WTC11 (cell line): ENCODE results near the gene C5orf15. TPM values are rescaled to one million over a fixed set of nuclear protein-coding genes. Genes with fewer than 3 reads are reported as not detected.

Source experiments
- ATAC-seq: fragments of 200-7000 bp; cut with Tn5 transposase; 2 replicates; pipeline ENCODE4 v1.10.0; 2021; ENCODE audit warnings: mild to moderate bottlenecking, moderate library complexity
- CTCF ChIA-PET: fragments of 300-600 bp; sonication (Branson Sonifier 250); formaldehyde crosslinking; loops from one replicate; lab custom pipeline; 2021; ENCODE audit warnings: antibody characterized with exemption; lab: Charles Lee
- POLR2A ChIA-PET: fragments of 350-600 bp; sonication (Branson Sonifier 250); formaldehyde crosslinking; loops from one replicate; lab custom pipeline; 2021; ENCODE audit warnings: antibody characterized with exemption; lab: Charles Lee
- DNase-seq: peaks from one replicate; pipeline ENCODE4 v3.0.0; 2021; ENCODE audit warnings: low spot score
- H3K27ac Mint-ChIP-seq: 2 replicates; pipeline ENCODE4 v1.8.0; 2021; ENCODE audit warnings: mixed read lengths
- H3K27me3 Mint-ChIP-seq: 2 replicates; pipeline ENCODE4 v1.8.0; 2021; ENCODE audit warnings: low read depth, mild to moderate bottlenecking, moderate library complexity, mixed read lengths
- H3K36me3 Mint-ChIP-seq: 2 replicates; pipeline ENCODE4 v1.8.0; 2021; ENCODE audit warnings: mixed read lengths
- H3K4me1 Mint-ChIP-seq: 2 replicates; pipeline ENCODE4 v1.8.0; 2022; ENCODE audit warnings: mixed read lengths
- H3K4me3 Mint-ChIP-seq: 2 replicates; pipeline ENCODE4 v1.8.0; 2021; ENCODE audit warnings: mild to moderate bottlenecking, moderate library complexity, mixed read lengths
- H3K9me3 Mint-ChIP-seq: 2 replicates; pipeline ENCODE4 v1.8.0; 2021; ENCODE audit warnings: mixed read lengths
- AFF4 ChIP-seq: sonication (generic); formaldehyde crosslinking; IDR thresholded peaks from 2 replicates; pipeline ENCODE4 v1.8.1; 2023; ENCODE audit warnings: mild to moderate bottlenecking, missing genetic modification reagents, borderline replicate concordance
- ATF1 ChIP-seq: sonication (generic); formaldehyde crosslinking; IDR thresholded peaks from 2 replicates; pipeline ENCODE4 v1.8.1; 2023; ENCODE audit warnings: mild to moderate bottlenecking, moderate library complexity, missing genetic modification reagents
- CDX4 ChIP-seq: fragments of 250-450 bp; sonication (Bioruptor Pico); IDR thresholded peaks from 2 replicates; pipeline ENCODE4 v1.9.0; 2021; ENCODE audit warnings: moderate library complexity, mild to moderate bottlenecking, inconsistent platforms, borderline replicate concordance
- CREB1 ChIP-seq: sonication (generic); formaldehyde crosslinking; IDR thresholded peaks from 2 replicates; pipeline ENCODE4 v1.8.0; 2023; ENCODE audit warnings: mild to moderate bottlenecking, missing genetic modification reagents
- ELF4 ChIP-seq: sonication (generic); formaldehyde crosslinking; IDR thresholded peaks from 2 replicates; pipeline ENCODE4 v1.8.1; 2022; ENCODE audit warnings: low read depth, mild to moderate bottlenecking, moderate library complexity, missing genetic modification reagents
- ESRRA ChIP-seq: sonication (generic); formaldehyde crosslinking; IDR thresholded peaks from 2 replicates; pipeline ENCODE4 v1.8.1; 2022; ENCODE audit warnings: mild to moderate bottlenecking, missing genetic modification reagents, borderline replicate concordance
- HMGA2 ChIP-seq: fragments of 250-450 bp; sonication (Bioruptor Pico); IDR thresholded peaks from 2 replicates; pipeline ENCODE4 v1.4.0; 2021; ENCODE audit warnings: mild to moderate bottlenecking, moderate library complexity
- IRF1 ChIP-seq: sonication (generic); formaldehyde crosslinking; IDR thresholded peaks from 2 replicates; pipeline ENCODE4 v1.8.0; 2023; ENCODE audit warnings: missing genetic modification reagents
- JUN ChIP-seq: sonication (generic); formaldehyde crosslinking; IDR thresholded peaks from 2 replicates; pipeline ENCODE4 v1.8.0; 2023; ENCODE audit warnings: mild to moderate bottlenecking, missing genetic modification reagents
- MXD4 ChIP-seq: fragments of 250-450 bp; sonication (Bioruptor Pico); IDR thresholded peaks from 2 replicates; pipeline ENCODE4 v1.8.0; 2021; ENCODE audit warnings: mild to moderate bottlenecking, moderate library complexity, borderline replicate concordance
- NR1H2 ChIP-seq: sonication (generic); formaldehyde crosslinking; IDR thresholded peaks from 2 replicates; pipeline ENCODE4 v1.9.0; 2021; ENCODE audit warnings: mild to moderate bottlenecking, moderate library complexity, missing genetic modification reagents
- OVOL2 ChIP-seq: fragments of 250-450 bp; sonication (Bioruptor Pico); IDR thresholded peaks from 2 replicates; pipeline ENCODE4 v1.9.0; 2021; ENCODE audit warnings: mild to moderate bottlenecking, borderline replicate concordance
- TEAD1 ChIP-seq: sonication (generic); formaldehyde crosslinking; IDR thresholded peaks from 2 replicates; pipeline ENCODE4 v1.8.0; 2022; ENCODE audit warnings: mild to moderate bottlenecking, missing genetic modification reagents
- ZBTB21 ChIP-seq: sonication (generic); formaldehyde crosslinking; IDR thresholded peaks from 2 replicates; pipeline ENCODE4 v1.8.1; 2023; ENCODE audit warnings: mild to moderate bottlenecking, missing genetic modification reagents, borderline replicate concordance
- ZNF121 ChIP-seq: sonication (generic); formaldehyde crosslinking; IDR thresholded peaks from 2 replicates; pipeline ENCODE4 v1.8.0; 2023; ENCODE audit warnings: missing genetic modification reagents
- ZNF317 ChIP-seq: sonication (generic); formaldehyde crosslinking; IDR thresholded peaks from 2 replicates; pipeline ENCODE4 v1.8.1; 2023; ENCODE audit warnings: low read depth, mild to moderate bottlenecking, moderate library complexity, missing genetic modification reagents, borderline replicate concordance
- total RNA-seq: library from RNA; stranded (reverse); gene quantifications from 3 replicates; pipeline ENCODE4 v1.2.3, GENCODE V29; 2021
- TF ChIP-seq, protein P1 (sequence below): fragments of 200-600 bp; IDR thresholded peaks from 2 replicates; pipeline ENCODE4 v1.8.0; 2022; ENCODE audit warnings: antibody characterized with exemption
- TF ChIP-seq, protein P2 (sequence below): sonication (generic); formaldehyde crosslinking; IDR thresholded peaks from 2 replicates; pipeline ENCODE4 v1.8.1; 2022; ENCODE audit warnings: low read depth, missing genetic modification reagents, borderline replicate concordance
- TF ChIP-seq, protein P3 (sequence below): fragments of 250-450 bp; sonication (Bioruptor Pico); IDR thresholded peaks from 2 replicates; pipeline ENCODE4 v1.8.0; 2021; ENCODE audit warnings: mild to moderate bottlenecking

The C5orf15 gene
- total RNA-seq, 1 experiment from 2014 or later, result 32.7 TPM

DNA sequence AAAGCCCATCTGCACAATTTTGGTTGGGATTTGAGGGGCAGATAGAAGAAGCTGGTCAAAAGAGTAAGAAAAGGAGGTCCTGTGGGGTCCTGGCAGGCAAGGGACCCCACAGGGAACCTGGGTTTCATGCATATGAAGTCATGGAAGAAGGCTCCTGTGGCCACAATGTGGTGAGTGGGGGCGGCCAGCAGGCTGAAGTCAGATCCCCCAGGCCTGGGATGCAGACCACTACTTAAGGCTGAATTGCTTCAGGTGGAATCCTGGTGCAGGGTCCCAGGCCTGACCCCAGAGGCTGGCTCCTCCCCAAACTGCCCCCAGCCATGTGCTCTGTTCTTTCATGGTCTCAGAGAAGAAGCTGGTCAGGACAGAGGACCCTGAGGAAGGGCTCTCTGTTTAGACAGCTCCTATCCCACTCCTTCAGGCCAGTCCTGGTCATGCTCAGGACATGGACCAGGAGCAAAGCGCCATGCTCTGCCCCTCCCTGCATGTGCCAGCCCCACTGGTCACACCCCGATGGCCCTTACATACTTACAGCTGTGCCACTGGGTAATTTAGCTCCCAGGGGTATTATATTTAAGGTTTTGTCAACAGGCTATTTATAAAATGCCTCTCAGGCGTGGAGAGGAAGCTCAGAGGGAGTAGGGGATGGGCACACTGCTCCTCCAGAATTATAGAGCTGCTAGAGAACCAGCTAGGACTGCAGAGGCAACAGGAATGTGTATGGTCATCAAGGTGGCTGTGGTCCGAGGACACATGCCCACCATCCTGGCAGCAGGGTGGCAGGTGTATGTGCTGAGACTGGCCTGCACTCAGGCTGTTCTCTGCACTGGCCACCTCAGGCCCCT is 33.4 kb downstream of the C5orf15 start:
- no peaks in the 10 kb centered on the region; the same call in 1 of the 2 replicates for H3K27me3 Mint-ChIP-seq
- ChIA-PET POLR2A (no interaction called here), CTCF (no interaction called here)
- ATAC-seq (no peak), DNase-seq (no peak)
- TF ChIP-seq, protein P1, sequence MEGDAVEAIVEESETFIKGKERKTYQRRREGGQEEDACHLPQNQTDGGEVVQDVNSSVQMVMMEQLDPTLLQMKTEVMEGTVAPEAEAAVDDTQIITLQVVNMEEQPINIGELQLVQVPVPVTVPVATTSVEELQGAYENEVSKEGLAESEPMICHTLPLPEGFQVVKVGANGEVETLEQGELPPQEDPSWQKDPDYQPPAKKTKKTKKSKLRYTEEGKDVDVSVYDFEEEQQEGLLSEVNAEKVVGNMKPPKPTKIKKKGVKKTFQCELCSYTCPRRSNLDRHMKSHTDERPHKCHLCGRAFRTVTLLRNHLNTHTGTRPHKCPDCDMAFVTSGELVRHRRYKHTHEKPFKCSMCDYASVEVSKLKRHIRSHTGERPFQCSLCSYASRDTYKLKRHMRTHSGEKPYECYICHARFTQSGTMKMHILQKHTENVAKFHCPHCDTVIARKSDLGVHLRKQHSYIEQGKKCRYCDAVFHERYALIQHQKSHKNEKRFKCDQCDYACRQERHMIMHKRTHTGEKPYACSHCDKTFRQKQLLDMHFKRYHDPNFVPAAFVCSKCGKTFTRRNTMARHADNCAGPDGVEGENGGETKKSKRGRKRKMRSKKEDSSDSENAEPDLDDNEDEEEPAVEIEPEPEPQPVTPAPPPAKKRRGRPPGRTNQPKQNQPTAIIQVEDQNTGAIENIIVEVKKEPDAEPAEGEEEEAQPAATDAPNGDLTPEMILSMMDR, result no peak
- no peak for TF ChIP-seq IRF1
- no peak for TF ChIP-seq ATF1 (CRISPR knock-in tag)
- TF ChIP-seq JUN, result no peak
- no peak for TF ChIP-seq AFF4 (CRISPR knock-in tag)
- TF ChIP-seq CREB1 (CRISPR knock-in tag), result no peak
- no peak for TF ChIP-seq OVOL2 (CRISPR knock-in tag)
- H3K36me3 Mint-ChIP-seq, result no peaks in the 10 kb centered on the region
- H3K4me3 Mint-ChIP-seq, result no peak overlapping the region
- H3K27ac Mint-ChIP-seq, result no peak overlapping the region
- peaks cover 17% of the 10 kb centered on the region for H3K4me1 Mint-ChIP-seq
- peaks cover 9% of the 10 kb centered on the region for H3K9me3 Mint-ChIP-seq

- H3K27me3 Mint-ChIP-seq, result no peaks in the 10 kb centered on the region; the same call in 1 of the 2 replicates
- H3K27ac Mint-ChIP-seq, result no peak overlapping the region
- TF ChIP-seq ZNF121 (CRISPR knock-in tag), result no peak
- TF ChIP-seq HMGA2, result no peak
- TF ChIP-seq ELF4 (CRISPR knock-in tag), result no peak
- TF ChIP-seq, protein P2, sequence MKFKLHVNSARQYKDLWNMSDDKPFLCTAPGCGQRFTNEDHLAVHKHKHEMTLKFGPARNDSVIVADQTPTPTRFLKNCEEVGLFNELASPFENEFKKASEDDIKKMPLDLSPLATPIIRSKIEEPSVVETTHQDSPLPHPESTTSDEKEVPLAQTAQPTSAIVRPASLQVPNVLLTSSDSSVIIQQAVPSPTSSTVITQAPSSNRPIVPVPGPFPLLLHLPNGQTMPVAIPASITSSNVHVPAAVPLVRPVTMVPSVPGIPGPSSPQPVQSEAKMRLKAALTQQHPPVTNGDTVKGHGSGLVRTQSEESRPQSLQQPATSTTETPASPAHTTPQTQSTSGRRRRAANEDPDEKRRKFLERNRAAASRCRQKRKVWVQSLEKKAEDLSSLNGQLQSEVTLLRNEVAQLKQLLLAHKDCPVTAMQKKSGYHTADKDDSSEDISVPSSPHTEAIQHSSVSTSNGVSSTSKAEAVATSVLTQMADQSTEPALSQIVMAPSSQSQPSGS (CRISPR knock-in tag), result no peak
- H3K4me1 Mint-ChIP-seq, result peaks cover 13% of the 10 kb centered on the region
- CTCF ChIA-PET, result no interaction called here
- peaks cover 9% of the 10 kb centered on the region for H3K9me3 Mint-ChIP-seq
- no peak for DNase-seq
- no peaks in the 10 kb centered on the region for H3K36me3 Mint-ChIP-seq
- ATAC-seq, result no peak
- POLR2A ChIA-PET, result no interaction called here
- no peak overlapping the region for H3K4me3 Mint-ChIP-seq
These were observed 34.1 kb downstream of the C5orf15 start for GRCh38 chr5:133934311-133934710.

GRCh38 chr5:133933670-133934295 is 34.6 kb downstream of the C5orf15 start:
- H3K4me3 Mint-ChIP-seq, result no peak overlapping the region
- H3K27ac Mint-ChIP-seq, result no peak overlapping the region
- H3K36me3 Mint-ChIP-seq, result no peaks in the 10 kb centered on the region
- ChIA-PET CTCF (no interaction called here), POLR2A (no interaction called here)
- ATAC-seq, result no peak
- DNase-seq, result no peak
- peaks cover 9% of the 10 kb centered on the region for H3K9me3 Mint-ChIP-seq
- no peaks in the 10 kb centered on the region; the same call in 1 of the 2 replicates for H3K27me3 Mint-ChIP-seq
- no peak for TF ChIP-seq ESRRA (CRISPR knock-in tag)
- no peak for TF ChIP-seq MXD4
- TF ChIP-seq ZBTB21, result no peak
- TF ChIP-seq, protein P3, sequence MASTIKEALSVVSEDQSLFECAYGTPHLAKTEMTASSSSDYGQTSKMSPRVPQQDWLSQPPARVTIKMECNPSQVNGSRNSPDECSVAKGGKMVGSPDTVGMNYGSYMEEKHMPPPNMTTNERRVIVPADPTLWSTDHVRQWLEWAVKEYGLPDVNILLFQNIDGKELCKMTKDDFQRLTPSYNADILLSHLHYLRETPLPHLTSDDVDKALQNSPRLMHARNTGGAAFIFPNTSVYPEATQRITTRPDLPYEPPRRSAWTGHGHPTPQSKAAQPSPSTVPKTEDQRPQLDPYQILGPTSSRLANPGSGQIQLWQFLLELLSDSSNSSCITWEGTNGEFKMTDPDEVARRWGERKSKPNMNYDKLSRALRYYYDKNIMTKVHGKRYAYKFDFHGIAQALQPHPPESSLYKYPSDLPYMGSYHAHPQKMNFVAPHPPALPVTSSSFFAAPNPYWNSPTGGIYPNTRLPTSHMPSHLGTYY, result no peak
- TF ChIP-seq CDX4, result no peak
- no peak for TF ChIP-seq NR1H2 (CRISPR knock-in tag)
- TF ChIP-seq TEAD1, result no peak
- TF ChIP-seq IRF1, result no peak
- no peak for TF ChIP-seq JUN
- TF ChIP-seq ZNF317 (CRISPR knock-in tag), result no peak
- TF ChIP-seq, all 79 proteins: peak for 0
- H3K4me1 Mint-ChIP-seq, result peaks cover 8% of the 10 kb centered on the region
